ENCODE data around the gene KCNH1. TPM values are rescaled to one million over a fixed set of nuclear protein-coding genes. Genes with fewer than 3 reads are reported as not detected.
A peak's percentile ranks its signal among the peaks of the same experiment; 100 is the strongest.

KCNH1 gene
- total RNA-seq, 2 experiments from 2014 or later: not detected

DNA sequence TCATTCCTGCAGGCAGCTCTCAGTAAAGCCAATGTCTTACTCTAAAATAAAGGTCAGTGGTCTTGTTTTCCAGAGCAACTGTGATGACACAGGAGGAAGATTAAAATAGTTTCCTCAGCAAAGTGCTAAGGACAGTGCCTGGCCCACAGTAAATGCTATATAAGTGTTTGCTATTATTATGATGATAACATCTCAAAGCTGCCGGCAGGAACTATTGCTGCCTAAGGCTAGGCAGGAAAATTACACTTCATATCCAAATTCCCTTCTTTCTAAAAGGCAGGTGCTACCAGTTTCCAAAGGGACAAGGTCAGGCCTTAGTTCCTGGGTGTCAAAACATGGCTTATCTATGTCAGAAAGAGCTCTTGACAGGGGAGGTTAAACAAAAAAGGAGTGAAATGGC is 403.9 kb downstream of the KCNH1 start:
- intact Hi-C loops (cut with micrococcal nuclease): no loop called here
- Mint-ChIP-seq H3K27ac (no peak overlapping the region), H3K27me3 (peaks cover 2% of the 10 kb centered on the region), H3K4me1 (ENCODE audit: low read depth) (no peaks in the 10 kb centered on the region), H3K4me3 (no peak overlapping the region), H3K36me3 (ENCODE audit: low read depth) (no peaks in the 10 kb centered on the region), H3K9me3 (no peaks in the 10 kb centered on the region)
- DNase-seq (no peak), ATAC-seq (no peak)
- TF ChIP-seq, protein P1, sequence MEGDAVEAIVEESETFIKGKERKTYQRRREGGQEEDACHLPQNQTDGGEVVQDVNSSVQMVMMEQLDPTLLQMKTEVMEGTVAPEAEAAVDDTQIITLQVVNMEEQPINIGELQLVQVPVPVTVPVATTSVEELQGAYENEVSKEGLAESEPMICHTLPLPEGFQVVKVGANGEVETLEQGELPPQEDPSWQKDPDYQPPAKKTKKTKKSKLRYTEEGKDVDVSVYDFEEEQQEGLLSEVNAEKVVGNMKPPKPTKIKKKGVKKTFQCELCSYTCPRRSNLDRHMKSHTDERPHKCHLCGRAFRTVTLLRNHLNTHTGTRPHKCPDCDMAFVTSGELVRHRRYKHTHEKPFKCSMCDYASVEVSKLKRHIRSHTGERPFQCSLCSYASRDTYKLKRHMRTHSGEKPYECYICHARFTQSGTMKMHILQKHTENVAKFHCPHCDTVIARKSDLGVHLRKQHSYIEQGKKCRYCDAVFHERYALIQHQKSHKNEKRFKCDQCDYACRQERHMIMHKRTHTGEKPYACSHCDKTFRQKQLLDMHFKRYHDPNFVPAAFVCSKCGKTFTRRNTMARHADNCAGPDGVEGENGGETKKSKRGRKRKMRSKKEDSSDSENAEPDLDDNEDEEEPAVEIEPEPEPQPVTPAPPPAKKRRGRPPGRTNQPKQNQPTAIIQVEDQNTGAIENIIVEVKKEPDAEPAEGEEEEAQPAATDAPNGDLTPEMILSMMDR (IDR thresholded peaks at IDR 0.05): no peak
- POLR2A ChIA-PET: no interaction called here
- CTCF ChIA-PET: no interaction called here

DNA sequence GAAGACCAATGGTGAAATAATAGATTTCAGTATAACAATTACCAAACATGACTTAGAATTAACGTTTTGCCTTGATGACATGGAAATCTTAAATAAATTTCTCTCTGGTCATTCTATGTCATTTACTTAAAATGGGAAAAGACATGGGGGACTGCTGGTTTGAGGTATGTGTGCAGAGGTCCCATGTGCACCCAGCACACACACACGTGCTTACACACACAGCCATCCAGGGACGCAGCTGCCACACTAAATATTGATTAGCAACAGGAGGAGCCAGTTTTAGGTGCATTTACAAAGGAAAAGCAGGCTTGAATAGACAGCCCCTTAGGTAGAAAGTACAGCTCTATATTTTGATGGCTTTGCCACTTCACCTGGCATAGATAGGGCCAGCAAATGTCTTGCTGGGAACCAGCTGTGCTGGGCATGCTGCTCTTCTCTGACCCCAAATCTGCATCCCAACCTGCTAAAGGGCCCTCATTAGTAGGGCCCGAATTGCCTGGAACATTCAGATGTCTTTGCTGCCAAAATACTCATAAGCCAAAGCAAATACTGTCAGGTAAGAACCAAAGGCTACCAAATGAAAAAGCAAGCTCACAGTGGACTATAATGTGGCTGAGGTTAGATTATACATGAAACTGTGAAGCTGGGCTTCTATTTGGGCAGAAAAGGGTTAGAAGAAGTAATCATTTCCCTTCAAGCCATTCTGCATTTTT is 405.4 kb downstream of the KCNH1 start:
- Mint-ChIP-seq H3K4me3 (no peak overlapping the region), H3K27ac (no peak overlapping the region)

DNA sequence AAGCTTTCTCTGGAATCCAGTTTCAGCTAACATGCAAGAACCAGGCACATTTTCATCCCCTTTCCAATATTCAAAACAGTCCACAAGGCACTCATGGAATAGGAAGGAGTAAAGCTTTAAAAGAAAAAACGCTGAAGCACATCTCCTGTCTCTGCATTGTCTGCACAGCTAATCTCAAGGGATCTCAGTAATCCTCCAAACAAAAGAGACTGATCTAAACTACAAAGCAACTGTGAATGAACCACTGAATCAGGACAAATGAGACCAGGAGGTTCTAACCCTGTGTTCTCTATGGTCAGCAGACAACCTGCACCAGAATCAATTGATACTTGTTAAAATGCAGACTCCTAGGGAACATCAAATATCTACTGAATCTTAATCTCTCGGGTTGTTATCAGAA is 406.2 kb downstream of the KCNH1 start:
- no peaks in the 10 kb centered on the region for H3K4me1 Mint-ChIP-seq (ENCODE audit: low read depth)
- intact Hi-C loops (cut with micrococcal nuclease): no loop called here
- no peaks in the 10 kb centered on the region for H3K9me3 Mint-ChIP-seq
- H3K4me3 Mint-ChIP-seq: no peak overlapping the region
- ChIA-PET POLR2A (no interaction called here), CTCF (no interaction called here)
- TF ChIP-seq, protein P1 (IDR thresholded peaks at IDR 0.05): no peak
- H3K36me3 Mint-ChIP-seq (ENCODE audit: low read depth): no peaks in the 10 kb centered on the region
- H3K27ac Mint-ChIP-seq: no peak overlapping the region
- peaks cover 3% of the 10 kb centered on the region for H3K27me3 Mint-ChIP-seq
- no peak for ATAC-seq
- no peak for DNase-seq

More for the DNA sequence above, 405.4 kb downstream of the KCNH1 start:
- TF ChIP-seq, protein P1 (IDR thresholded peaks at IDR 0.05): no peak
- no peaks in the 10 kb centered on the region for H3K9me3 Mint-ChIP-seq
- intact Hi-C loops (cut with micrococcal nuclease): no loop called here
- ChIA-PET POLR2A (no interaction called here), CTCF (no interaction called here)
- no peak for DNase-seq
- H3K4me1 Mint-ChIP-seq (ENCODE audit: low read depth): no peaks in the 10 kb centered on the region
- H3K27me3 Mint-ChIP-seq: peaks cover 2% of the 10 kb centered on the region
- ATAC-seq: no peak
- H3K36me3 Mint-ChIP-seq (ENCODE audit: low read depth): no peaks in the 10 kb centered on the region

DNA sequence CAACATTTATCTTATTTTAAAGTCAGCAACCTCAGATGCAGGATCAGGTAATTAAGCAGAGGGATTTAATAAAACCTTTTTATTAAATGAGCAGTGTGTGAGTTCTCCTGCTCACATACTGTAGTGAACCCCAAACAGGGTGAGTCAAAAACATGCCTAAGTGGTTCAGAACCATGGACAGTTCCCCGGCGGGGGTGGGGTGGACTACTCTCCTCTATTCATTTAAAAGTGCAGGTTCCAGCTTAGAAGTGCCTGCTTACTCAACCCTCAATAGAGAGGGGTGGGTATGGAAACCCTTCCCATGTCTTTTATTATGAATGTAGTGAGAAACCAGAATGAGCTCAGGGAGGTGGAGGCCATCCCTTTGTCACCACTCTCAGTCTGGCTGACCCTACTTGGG is 407.3 kb downstream of the KCNH1 start:
- peaks cover 2% of the 10 kb centered on the region for H3K27me3 Mint-ChIP-seq
- no peak for ATAC-seq
- H3K4me3 Mint-ChIP-seq: no peak overlapping the region
- no peaks in the 10 kb centered on the region for H3K9me3 Mint-ChIP-seq
- POLR2A ChIA-PET: no interaction called here
- H3K27ac Mint-ChIP-seq: no peak overlapping the region
- TF ChIP-seq, protein P1 (IDR thresholded peaks at IDR 0.05): no peak
- no peaks in the 10 kb centered on the region for H3K36me3 Mint-ChIP-seq (ENCODE audit: low read depth)
- peak; percentile 71 for DNase-seq
- CTCF ChIA-PET: interaction anchor here (1.0 to 1.2 kb wide), 2 partner anchors 226 to 278 kb away, joined by 3 read pairs; no protein-coding TSS in a partner anchor
- no peaks in the 10 kb centered on the region for H3K4me1 Mint-ChIP-seq (ENCODE audit: low read depth)
- intact Hi-C loops (cut with micrococcal nuclease): no loop called here

DNA sequence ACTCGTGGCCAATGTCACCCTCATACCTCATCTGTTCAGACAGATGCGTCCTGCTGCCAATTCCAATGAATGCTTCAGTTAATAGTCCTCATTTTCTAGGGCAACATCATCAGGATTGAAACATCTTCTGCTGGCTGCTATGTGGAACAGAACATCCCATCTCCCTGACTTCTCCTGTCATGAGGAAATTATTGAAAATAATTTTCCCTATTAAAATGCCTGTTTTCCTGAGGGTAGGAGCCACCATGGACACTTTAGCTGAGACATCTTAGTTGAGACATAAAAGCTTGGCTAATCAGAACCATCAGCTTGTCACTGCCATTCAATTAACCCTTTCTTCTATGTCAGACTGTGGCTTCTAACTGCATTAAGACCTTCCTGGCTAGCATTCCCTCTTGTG is 409.2 kb downstream of the KCNH1 start:
- peaks cover 1% of the 10 kb centered on the region for H3K27me3 Mint-ChIP-seq
- no peak overlapping the region for H3K4me3 Mint-ChIP-seq
- intact Hi-C loops (cut with micrococcal nuclease): no loop called here
- ATAC-seq (no peak), DNase-seq (no peak)
- H3K36me3 Mint-ChIP-seq (ENCODE audit: low read depth): no peaks in the 10 kb centered on the region
- H3K4me1 Mint-ChIP-seq (ENCODE audit: low read depth): no peaks in the 10 kb centered on the region
- POLR2A ChIA-PET: no interaction called here
- H3K9me3 Mint-ChIP-seq: no peaks in the 10 kb centered on the region
- no peak overlapping the region for H3K27ac Mint-ChIP-seq
- CTCF ChIA-PET: interaction anchor here (1.1 kb wide), 1 partner anchor 409 kb away, joined by 4 read pairs; the partner anchor contains the start of gene KCNH1
- TF ChIP-seq, protein P1 (IDR thresholded peaks at IDR 0.05): no peak

Data from activated CD8-positive, alpha-beta T cell treated with anti-CD3 and anti-CD28 coated beads for 36 hours (primary cell).